ENCODE results near the gene TKT.

DNA sequence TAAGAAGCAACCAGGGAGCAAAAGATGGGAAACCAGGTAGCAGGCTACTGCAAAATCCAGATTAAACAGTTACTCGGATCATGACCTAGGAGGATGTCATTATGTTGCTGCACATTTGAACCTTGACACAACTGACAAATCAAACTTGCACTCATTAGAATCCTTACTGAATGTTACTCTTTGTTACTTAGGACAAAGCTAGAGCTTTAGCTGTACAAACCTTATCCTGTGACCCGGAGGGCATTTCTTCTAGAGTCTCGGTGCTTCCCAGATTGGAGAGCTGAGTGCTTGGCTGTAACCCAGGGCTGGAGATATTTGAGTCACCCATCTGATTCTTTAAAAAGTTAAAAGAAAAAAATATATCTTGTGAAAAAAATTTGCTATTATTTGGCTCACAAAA lies 48.1 kb upstream of the TKT start:
- TF ChIP-seq, protein P1, sequence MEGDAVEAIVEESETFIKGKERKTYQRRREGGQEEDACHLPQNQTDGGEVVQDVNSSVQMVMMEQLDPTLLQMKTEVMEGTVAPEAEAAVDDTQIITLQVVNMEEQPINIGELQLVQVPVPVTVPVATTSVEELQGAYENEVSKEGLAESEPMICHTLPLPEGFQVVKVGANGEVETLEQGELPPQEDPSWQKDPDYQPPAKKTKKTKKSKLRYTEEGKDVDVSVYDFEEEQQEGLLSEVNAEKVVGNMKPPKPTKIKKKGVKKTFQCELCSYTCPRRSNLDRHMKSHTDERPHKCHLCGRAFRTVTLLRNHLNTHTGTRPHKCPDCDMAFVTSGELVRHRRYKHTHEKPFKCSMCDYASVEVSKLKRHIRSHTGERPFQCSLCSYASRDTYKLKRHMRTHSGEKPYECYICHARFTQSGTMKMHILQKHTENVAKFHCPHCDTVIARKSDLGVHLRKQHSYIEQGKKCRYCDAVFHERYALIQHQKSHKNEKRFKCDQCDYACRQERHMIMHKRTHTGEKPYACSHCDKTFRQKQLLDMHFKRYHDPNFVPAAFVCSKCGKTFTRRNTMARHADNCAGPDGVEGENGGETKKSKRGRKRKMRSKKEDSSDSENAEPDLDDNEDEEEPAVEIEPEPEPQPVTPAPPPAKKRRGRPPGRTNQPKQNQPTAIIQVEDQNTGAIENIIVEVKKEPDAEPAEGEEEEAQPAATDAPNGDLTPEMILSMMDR (IDR thresholded peaks at IDR 0.05): no peak
- TF ChIP-seq POLR2A (IDR thresholded peaks at IDR 0.05): no peak
- TF ChIP-seq EP300 (IDR thresholded peaks at IDR 0.05): no peak

All from ovary (tissue), 3 donors.